HG03521 (cell line): ENCODE results near the gene HIP1.
A peak's percentile ranks its signal among the peaks of the same experiment; 100 is the strongest.
"Not testable (repeated sequence)": the region's sequence is repeated elsewhere in the genome, so short reads cannot be mapped to it uniquely, and the experiment has no call there.

Experiments
- ATAC-seq: cut with Tn5 transposase; IDR thresholded peaks from one replicate; pipeline ENCODE4 v1.9.1; 2021; ENCODE audit warnings: mild to moderate bottlenecking, moderate library complexity; ENCODE audit not compliant: unreplicated experiment

Gene HIP1

GRCh38 chr7:75687246-75688088 lies 51.3 kb downstream of the HIP1 start:
- no peak for ATAC-seq

GRCh38 chr7:75686551-75686950 lies 52.2 kb downstream of the HIP1 start:
- no peak for ATAC-seq

DNA sequence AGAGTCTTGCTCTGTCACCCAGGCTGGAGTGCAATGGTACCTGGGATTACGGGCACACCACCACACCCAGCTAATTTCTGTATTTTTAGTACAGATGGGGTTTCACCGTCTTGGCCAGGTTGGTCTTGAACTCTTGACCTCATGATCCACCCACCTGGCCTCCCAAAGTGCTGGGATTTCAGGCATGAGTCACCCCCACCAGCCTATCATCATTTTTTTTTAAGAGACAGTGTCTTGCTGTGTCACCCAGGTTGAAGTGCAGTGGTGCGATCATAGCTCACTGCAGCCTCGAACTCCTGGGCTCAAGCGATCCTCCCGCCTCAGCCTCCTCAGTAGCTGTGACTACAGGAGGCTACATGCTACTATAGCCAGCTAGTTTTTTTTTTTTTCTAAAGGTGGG lies 56.7 kb downstream of the HIP1 start:
- not testable (repeated sequence) for ATAC-seq

- ATAC-seq = no peak
These were observed 59.7 kb downstream of the HIP1 start for GRCh38 chr7:75679060-75679459.

DNA sequence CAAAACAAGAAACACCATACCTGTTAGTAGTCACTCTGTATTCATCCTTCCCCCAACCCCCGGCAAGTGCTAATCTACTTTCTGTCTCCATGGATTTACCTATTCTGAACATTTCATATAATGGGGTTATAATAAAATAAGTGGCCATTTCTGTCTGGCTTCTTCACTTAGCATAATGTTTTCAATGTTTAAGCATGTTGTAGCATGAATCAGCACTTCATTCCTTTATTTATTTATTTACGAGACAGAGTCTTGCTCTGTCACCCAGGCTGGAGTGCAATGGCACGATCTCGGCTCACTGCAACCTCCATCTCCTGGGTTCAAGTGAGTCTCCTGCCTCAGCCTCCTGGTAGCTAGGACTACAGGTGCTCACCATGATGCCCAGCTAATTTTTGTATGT lies 69.2 kb downstream of the HIP1 start:
- ATAC-seq = no peak

DNA sequence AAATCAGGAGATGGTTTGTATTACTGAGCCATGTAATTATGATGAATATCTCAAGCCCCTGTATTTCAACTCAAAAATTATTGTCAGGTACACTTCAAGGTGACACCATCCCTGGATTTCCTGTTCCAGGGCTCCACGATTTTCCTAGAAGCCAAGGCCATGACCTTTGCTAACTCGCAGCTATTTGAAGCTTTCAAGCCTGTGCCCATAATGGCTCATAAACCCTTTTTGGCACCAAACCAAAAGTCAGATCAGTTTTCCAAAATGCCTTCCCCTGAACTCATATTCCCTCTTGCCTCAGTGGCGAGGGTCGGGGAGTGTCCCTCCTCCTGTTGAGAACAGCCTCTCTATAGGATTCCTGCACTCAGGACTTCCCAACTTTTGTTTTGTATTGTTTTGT lies 70.8 kb downstream of the HIP1 start:
- no peak for ATAC-seq

DNA sequence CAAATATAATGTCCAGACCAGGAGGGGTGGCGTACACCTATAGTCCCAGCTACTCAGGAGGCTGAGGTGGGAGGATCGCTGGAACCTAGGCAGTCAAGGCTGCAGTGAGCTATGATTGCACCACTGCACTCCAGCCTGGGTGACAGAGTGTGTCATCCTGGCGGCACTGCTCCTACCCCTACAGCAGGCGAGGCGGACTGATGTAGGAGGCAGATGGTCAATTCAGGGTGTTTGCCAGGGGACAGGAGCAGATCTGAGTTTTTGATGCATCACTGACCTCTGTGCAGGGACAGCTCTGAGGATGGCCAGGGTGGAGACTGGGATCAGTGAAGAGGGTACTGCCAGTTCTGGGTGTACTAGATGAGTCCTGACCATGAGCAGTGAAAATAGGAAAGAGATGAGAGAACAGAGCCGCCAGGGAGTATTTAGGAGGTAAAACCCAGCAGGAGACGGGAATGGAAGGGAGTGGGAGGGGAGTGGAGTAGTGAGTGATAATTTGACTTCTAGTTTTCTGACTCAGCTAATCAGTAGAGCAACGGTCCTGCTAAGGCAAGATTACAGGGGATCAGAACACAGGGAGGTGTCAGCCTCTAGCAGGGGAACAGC lies 75.3 kb downstream of the HIP1 start:
- ATAC-seq = peak; percentile 48

GRCh38 chr7:75662579-75663301 lies 76.0 kb downstream of the HIP1 start:
- peak; percentile 75 for ATAC-seq

DNA sequence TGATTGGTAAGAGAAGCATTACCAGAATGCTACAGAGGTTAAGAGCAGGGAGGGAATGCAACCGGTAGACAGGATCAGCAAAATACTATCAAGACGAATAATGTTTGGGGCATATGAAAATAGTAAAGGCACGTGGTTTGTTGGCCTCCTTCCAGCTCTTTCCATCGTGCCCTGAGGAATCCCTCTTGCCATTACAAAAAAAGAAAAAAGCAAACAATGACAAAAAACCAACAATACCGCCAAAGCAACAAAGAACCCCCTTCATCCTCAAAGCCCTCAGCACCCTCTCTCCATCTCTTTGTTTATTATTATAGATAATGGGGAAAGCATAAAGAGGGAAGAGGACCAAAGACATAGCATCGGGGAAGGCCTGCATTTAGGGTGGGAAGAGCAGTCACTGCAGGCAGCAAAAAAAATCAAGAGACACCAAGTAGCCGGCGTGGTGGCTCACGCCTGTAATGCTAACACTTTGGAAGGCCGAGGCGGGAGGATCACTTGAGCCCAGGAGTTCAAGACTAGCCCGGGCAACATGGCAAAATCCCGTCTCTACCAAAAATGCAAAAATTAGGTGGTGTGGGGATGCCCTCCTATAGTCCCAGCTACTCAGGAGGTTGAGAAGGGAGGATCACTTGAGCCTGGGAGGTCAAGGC lies 78.0 kb downstream of the HIP1 start:
- no peak for ATAC-seq

DNA sequence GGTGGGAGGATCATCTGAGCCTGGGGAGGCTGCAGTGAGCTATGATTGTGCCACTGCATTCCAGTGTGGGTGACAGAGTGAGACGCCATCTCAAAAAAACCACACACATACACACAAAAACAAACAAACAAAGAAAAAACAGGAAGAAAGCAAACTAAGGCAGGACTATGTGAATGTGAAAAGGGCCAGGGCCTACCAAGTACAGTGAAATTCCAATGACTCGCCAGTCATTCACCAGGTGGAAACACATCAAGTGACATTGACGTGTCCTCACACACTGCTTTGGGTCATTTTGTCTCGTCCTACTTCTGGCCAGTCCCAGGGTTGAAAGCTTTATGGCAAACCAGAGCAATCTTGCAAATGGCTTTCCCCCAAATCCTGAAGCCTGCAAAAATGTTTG lies 79.9 kb downstream of the HIP1 start:
- no peak for ATAC-seq

- ATAC-seq = no peak
These were observed 80.4 kb downstream of the HIP1 start for GRCh38 chr7:75658369-75658768.

DNA sequence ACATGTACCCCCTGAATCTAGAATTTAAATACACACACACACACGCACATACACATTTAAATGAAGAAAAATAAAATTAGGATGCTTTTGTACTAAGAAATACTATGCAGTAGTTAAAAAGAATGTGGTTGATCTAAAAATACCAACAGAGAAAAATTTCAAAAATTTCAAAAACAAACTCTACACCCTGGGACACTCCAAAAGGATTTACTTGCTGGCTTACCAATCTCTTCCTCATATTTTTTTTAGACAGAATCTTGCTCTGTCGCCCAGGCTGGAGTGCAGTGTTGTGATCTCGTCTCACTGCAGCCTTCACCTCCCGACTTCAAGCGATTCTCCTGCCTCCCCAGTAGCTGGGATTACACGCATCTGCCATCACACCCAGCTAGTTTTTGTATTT lies 80.9 kb downstream of the HIP1 start:
- ATAC-seq = no peak

DNA sequence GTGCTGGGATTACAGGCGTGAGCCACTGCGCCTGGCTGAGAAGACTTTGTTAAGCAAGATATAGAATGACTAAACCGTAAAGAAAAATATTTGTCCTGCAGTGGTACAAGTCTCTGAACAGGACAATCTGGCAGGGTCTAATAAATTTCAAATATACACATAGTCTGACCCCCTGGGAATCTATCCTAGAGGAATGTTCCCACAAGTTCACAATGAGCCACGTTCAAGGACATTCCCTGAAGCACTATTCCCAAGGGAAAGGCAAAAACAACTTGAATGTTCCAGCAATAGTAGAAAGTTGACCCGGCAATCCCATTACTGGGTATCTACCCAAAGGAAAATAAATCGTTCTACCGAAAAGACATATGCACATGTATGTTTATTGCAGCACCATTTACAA lies 82.0 kb downstream of the HIP1 start:
- no peak for ATAC-seq

DNA sequence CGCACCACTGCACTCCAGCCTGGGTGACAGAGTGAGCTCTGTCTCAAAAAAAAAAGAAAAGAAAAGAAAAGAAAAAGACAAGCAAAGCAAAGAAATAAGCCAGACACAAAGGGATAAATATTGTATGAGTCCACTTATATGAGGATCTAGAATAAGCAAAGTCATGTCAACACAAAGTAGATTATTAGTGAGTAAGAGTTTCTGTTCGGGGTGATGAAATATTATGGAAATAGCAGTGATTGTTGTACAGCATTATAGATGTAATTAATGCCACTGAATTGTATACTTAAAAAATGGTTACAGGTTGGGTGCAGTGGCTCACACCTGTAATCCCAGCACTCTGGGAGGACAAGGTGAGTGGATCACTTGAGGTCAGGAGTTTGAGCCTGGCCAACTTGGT lies 83.2 kb downstream of the HIP1 start:
- ATAC-seq = no peak

DNA sequence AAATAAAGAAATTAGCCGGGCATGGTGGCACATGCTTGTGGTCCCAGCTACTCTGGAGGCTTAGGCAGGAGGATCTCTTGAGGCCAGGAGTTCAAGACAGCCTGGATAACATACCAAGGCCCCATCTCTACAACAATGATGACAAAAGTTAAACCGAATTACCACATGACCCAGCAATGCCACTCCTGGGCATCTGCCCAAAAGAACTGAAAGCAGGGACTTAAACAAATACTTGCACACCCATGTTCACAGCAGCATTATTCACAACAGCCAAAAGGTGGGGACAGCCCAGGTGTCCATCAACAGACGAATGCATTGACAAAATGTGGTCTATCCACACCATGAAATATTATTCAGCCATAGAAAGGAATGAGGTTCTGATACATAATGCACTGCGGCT lies 83.9 kb downstream of the HIP1 start:
- ATAC-seq = no peak

DNA sequence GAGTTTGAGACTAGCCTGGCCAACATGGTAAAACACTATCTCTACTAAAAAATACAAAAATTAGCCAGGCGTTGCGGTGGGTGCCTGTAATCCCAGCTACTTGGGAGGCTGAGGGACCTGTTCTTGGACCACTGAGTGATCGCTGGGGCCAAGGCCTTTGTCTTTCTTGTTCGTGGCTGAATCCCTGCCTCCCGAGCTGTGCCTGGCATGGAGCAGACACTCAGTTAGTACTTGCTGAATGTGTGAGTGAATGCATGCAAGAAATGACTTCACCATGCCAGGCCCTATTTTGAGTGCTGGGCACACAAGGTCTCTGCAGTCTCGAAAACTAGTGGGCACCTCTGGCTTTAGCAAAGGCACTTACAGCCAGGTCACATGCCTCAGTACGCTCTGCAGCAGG lies 85.1 kb downstream of the HIP1 start:
- ATAC-seq = no peak

- no peak for ATAC-seq
These were observed 86.0 kb downstream of the HIP1 start for GRCh38 chr7:75652788-75653187.

DNA sequence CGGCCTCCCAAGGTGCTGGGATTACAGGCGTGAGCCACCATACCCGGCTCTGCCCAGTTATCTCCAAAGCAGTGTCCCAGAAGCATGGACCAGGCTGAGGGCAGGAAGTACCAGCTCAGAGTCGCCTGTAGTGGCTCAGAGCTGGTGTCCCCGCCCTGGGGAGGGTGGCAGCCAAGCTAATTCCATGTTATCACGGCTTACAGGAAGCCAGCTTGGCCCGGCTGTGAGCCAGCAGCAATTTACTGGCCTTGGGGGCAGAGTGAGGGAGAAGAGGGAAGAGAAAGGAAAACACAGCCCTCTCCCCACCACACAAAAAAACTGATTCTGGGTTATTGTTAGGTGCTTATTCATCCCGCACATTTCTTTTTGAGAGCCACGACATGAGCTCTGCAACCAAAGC lies 88.1 kb downstream of the HIP1 start:
- no peak for ATAC-seq

GRCh38 chr7:75650062-75650461 lies 88.7 kb downstream of the HIP1 start:
- ATAC-seq = no peak

DNA sequence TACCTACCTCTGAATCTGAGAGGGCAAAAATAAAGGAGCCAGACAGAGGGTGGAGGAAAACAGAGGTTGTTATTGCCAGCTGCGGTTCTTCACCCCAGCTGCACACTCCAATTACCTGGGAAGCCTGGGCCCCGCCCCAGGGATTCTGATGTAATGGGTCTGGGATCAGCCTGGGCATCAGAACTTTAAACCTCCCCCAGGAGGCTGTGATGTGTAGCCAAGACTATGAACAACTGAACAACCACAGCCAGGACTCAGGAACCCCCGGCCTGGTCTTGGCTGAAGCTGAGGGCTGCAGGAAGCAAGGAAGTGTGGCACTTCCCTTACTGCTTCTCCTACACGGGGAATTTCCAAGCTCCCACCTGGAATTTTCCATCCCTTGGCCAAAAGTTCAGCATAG lies 89.3 kb downstream of the HIP1 start:
- ATAC-seq = no peak

- ATAC-seq = no peak
These were observed 90.9 kb downstream of the HIP1 start for GRCh38 chr7:75647709-75648438.
